LNCaP clone FGC (cell line): ENCODE data around the gene TMEM131.
A peak's percentile ranks its signal among the peaks of the same experiment; 100 is the strongest.

ENCODE experiments used
- DNase-seq: peaks from one replicate; pipeline ENCODE4 v3.0.0-alpha.2; 2011; ENCODE audit warnings: low read depth
- H3K4me3 ChIP-seq: 2 replicates; pipeline ENCODE4 v1.5.1; 2011; ENCODE audit warnings: mild to moderate bottlenecking, low read depth, low read length, control low read depth
- TF ChIP-seq, protein P1 (sequence below): IDR thresholded peaks from 2 replicates; pipeline ENCODE4 v1.5.1; 2012; ENCODE audit warnings: mild to moderate bottlenecking; ENCODE audit not compliant: control insufficient read depth, insufficient read depth; ENCODE audit errors: extremely low read depth

TMEM131 gene

DNA sequence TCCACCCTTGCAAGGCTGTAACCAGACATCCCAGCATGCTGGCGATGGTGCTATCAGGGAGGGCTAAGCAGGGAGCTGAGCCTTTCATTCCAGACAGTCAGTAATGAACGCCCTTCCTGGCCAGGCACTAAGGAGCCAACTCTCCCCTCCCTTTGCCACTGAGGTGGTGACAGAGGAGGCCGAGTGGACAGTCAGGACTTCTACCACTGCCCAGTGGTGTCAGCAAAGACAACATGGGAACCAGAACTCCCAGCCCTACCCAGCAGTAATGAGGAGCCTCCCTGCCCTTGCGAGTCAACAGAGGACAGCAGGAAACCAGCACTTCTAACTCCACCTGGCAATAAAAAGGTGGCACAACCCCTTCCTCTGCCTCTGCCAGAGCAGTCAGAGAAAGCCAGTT, 213.8 kb downstream of the TMEM131 start:
- peak; percentile 50 for DNase-seq
- H3K4me3 ChIP-seq = no peak overlapping the region
- TF ChIP-seq, protein P1, sequence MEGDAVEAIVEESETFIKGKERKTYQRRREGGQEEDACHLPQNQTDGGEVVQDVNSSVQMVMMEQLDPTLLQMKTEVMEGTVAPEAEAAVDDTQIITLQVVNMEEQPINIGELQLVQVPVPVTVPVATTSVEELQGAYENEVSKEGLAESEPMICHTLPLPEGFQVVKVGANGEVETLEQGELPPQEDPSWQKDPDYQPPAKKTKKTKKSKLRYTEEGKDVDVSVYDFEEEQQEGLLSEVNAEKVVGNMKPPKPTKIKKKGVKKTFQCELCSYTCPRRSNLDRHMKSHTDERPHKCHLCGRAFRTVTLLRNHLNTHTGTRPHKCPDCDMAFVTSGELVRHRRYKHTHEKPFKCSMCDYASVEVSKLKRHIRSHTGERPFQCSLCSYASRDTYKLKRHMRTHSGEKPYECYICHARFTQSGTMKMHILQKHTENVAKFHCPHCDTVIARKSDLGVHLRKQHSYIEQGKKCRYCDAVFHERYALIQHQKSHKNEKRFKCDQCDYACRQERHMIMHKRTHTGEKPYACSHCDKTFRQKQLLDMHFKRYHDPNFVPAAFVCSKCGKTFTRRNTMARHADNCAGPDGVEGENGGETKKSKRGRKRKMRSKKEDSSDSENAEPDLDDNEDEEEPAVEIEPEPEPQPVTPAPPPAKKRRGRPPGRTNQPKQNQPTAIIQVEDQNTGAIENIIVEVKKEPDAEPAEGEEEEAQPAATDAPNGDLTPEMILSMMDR = no peak

DNA sequence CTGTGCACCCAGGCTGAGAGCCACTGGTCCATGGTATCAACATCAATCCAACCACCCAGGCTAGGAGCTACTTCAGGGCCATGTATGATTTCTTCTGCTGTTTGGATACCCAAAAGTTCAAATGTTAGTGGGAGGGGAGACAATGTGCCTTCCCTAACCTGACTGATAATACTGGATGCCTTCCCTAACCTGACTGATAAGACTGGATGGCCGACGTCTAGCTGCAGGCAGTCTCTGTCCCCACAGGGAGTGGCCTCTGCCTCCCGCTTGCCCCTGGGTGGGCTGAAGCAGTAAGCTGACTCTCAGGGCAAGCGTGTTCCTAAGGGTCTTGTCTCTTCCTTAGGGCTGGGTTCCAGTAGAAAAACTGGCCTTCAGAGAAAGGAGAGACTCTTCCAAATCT, 216.6 kb downstream of the TMEM131 start:
- TF ChIP-seq, protein P1 = no peak

DNA sequence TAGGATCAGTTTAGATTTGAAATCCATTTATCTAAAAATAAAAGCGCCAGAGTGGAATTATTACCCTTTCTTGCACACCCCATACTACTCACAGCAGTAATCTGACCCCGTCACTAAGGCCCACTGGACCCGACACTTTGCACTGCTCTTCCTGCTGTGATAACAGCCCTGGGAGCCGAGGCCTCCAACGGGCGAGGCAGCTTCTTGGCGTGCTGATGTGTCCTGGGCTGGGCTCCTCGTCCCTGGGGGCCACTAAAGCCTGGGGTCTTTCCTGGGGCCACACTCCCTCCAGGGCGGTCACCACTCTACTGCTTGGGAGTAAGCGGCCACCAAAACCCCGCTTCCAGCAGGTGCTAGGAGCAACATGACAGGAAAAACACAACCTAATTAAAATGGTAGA, 220.7 kb downstream of the TMEM131 start:
- TF ChIP-seq, protein P1 = no peak
- DNase-seq = no peak
- H3K4me3 ChIP-seq = no peak overlapping the region

More for the DNA sequence above, 216.6 kb downstream of the TMEM131 start:
- DNase-seq = no peak
- no peak overlapping the region for H3K4me3 ChIP-seq

DNA sequence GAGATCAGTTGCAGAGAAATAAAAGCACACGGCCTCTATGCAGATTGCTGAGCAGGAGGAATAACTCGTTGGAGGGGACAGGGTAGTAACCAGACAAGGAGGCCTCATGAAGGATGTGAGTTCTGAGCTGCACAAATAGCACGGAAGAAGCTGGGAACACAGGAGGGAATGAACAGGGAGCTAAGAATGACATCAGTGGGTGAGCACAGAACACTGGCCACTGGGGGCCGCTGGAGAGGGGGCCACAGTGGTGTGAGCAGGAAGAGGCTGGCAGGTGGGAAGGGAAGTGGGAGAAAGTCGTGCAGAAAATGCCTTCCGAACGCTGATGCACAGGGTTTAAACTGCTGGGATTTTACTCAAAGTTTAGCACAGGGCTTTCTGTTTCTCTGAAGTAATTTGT, 221.3 kb downstream of the TMEM131 start:
- no peak for DNase-seq
- H3K4me3 ChIP-seq = no peak overlapping the region
- TF ChIP-seq, protein P1 = peak; percentile 57

DNA sequence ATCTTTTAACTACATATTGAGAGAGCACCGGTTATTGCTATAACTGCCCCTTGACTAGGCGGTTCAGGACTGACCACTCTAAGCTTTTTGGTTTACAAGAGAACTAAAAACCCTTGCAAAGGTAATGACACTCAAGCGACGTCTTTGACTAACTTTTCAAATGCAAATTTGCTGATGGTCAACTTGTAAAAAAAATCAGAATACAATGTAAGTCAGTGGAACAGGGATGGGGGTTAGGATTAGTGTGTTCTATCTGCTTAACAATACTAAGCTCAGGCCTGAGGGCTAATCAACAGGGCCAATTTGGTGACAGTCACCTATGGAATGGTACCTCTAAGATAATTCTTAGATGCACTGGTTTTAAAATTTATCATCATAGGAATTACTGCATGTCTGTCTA, 225.3 kb downstream of the TMEM131 start:
- no peak overlapping the region for H3K4me3 ChIP-seq
- TF ChIP-seq, protein P1 = no peak
- DNase-seq = no peak

DNA sequence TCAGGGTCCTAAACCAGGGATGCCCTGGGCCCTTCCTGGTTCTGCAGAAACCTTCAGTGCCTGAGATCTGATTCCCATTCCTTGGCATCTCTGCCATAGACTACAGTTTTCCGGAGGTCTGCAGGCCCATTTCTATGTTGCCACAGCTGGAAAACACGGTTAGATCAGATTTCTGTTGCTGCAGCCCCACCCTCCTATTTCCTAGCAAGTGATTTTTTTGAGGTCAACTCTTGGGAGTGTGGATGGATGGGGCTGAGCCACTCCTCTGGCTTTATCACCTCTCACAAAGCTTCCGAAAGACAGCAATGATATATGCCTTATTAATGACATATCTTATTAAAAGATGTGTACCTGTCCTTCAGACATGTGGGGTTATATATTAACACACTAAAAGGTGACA, 226.0 kb downstream of the TMEM131 start:
- DNase-seq = no peak
- TF ChIP-seq, protein P1 = no peak

DNA sequence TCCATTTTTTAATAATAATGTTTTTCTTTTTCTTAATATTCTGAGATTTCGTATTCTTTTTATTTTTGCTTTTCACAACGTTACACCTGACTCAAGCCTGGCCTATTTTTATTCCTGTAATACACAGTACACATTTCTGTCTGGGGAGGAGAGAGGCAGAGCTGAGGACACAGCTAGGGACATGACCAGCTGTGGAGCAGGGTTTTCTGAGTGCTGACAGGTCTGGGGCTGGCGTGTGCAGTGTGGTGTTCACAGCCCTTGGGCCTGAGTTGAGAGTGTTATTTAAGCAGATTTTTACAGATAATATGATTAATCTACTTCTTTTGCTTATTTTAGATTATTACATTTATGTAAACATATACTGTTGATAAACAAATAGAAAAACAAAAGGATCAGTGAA, 226.4 kb downstream of the TMEM131 start:
- TF ChIP-seq, protein P1 = no peak
- no peak overlapping the region for H3K4me3 ChIP-seq
- no peak for DNase-seq

More for the DNA sequence above, 226.0 kb downstream of the TMEM131 start:
- H3K4me3 ChIP-seq = no peak overlapping the region
